ENCODE measurements around the gene UNC5C.

Gene UNC5C

GRCh38 chr4:95159384-95159783, 389.4 kb downstream of the UNC5C start:
- Histone ChIP-seq H3K4me1 (ENCODE audit: control insufficient read depth in 5 of 5, insufficient read depth in 5 of 5, low read length in 5 of 5) (peaks cover 0 to 8% (median 0%) of the 10 kb centered on the region in 5 donors), H3K27ac (ENCODE audit: low read depth, low read length) (no peak overlapping the region)

GRCh38 chr4:95158626-95159025, 390.1 kb downstream of the UNC5C start:
- H3K4me3 ChIP-seq (ENCODE audit: low read depth in 1 of 5, low read length in 5 of 5): no peak overlapping the region
- no peaks in the 10 kb centered on the region for H3K36me3 ChIP-seq (ENCODE audit: control insufficient read depth in 5 of 5, insufficient read depth in 5 of 5, low read length in 5 of 5)
- no peak overlapping the region for H3K9ac ChIP-seq (ENCODE audit: low read length in 5 of 5)
- H3K27me3 ChIP-seq (ENCODE audit: control insufficient read depth in 5 of 5, insufficient read depth in 4 of 5, low read length in 5 of 5): no peaks in the 10 kb centered on the region
- H3K4me1 ChIP-seq (ENCODE audit: control insufficient read depth in 5 of 5, insufficient read depth in 5 of 5, low read length in 5 of 5): peaks cover 0 to 8% (median 0%) of the 10 kb centered on the region in 5 donors
- H3K9me3 ChIP-seq (ENCODE audit: control insufficient read depth in 5 of 5, low read length in 5 of 5): no peaks in the 10 kb centered on the region
- no peak overlapping the region for H3K27ac ChIP-seq (ENCODE audit: low read depth, low read length)

More at GRCh38 chr4:95159384-95159783, 389.4 kb downstream of the UNC5C start:
- H3K4me3 ChIP-seq (ENCODE audit: low read depth in 1 of 5, low read length in 5 of 5): no peak overlapping the region
- no peaks in the 10 kb centered on the region for H3K9me3 ChIP-seq (ENCODE audit: control insufficient read depth in 5 of 5, low read length in 5 of 5)
- no peaks in the 10 kb centered on the region for H3K27me3 ChIP-seq (ENCODE audit: control insufficient read depth in 5 of 5, insufficient read depth in 4 of 5, low read length in 5 of 5)
- no peak overlapping the region for H3K9ac ChIP-seq (ENCODE audit: low read length in 5 of 5)
- no peaks in the 10 kb centered on the region for H3K36me3 ChIP-seq (ENCODE audit: control insufficient read depth in 5 of 5, insufficient read depth in 5 of 5, low read length in 5 of 5)

- Histone ChIP-seq H3K36me3 (ENCODE audit: control insufficient read depth in 5 of 5, insufficient read depth in 5 of 5, low read length in 5 of 5) (no peaks in the 10 kb centered on the region), H3K4me3 (ENCODE audit: low read depth in 1 of 5, low read length in 5 of 5) (no peak overlapping the region), H3K4me1 (ENCODE audit: control insufficient read depth in 5 of 5, insufficient read depth in 5 of 5, low read length in 5 of 5) (peaks cover 0 to 8% (median 0%) of the 10 kb centered on the region in 5 donors), H3K9ac (ENCODE audit: low read length in 5 of 5) (no peak overlapping the region), H3K27ac (ENCODE audit: low read depth, low read length) (no peak overlapping the region), H3K9me3 (ENCODE audit: control insufficient read depth in 5 of 5, low read length in 5 of 5) (no peaks in the 10 kb centered on the region), H3K27me3 (ENCODE audit: control insufficient read depth in 5 of 5, insufficient read depth in 4 of 5, low read length in 5 of 5) (no peaks in the 10 kb centered on the region)
Measured at GRCh38 chr4:95158045-95158444, 390.7 kb downstream of the UNC5C start.

GRCh38 chr4:95157596-95157995, 391.2 kb downstream of the UNC5C start:
- Histone ChIP-seq H3K27me3 (ENCODE audit: control insufficient read depth in 5 of 5, insufficient read depth in 4 of 5, low read length in 5 of 5) (no peaks in the 10 kb centered on the region), H3K9ac (ENCODE audit: low read length in 5 of 5) (no peak overlapping the region), H3K36me3 (ENCODE audit: control insufficient read depth in 5 of 5, insufficient read depth in 5 of 5, low read length in 5 of 5) (no peaks in the 10 kb centered on the region), H3K27ac (ENCODE audit: low read depth, low read length) (no peak overlapping the region), H3K4me3 (ENCODE audit: low read depth in 1 of 5, low read length in 5 of 5) (no peak overlapping the region), H3K4me1 (ENCODE audit: control insufficient read depth in 5 of 5, insufficient read depth in 5 of 5, low read length in 5 of 5) (peaks cover 0 to 8% (median 0%) of the 10 kb centered on the region in 5 donors), H3K9me3 (ENCODE audit: control insufficient read depth in 5 of 5, low read length in 5 of 5) (no peaks in the 10 kb centered on the region)

- Histone ChIP-seq H3K27me3 (ENCODE audit: control insufficient read depth in 5 of 5, insufficient read depth in 4 of 5, low read length in 5 of 5) (no peaks in the 10 kb centered on the region), H3K9me3 (ENCODE audit: control insufficient read depth in 5 of 5, low read length in 5 of 5) (no peaks in the 10 kb centered on the region), H3K4me3 (ENCODE audit: low read depth in 1 of 5, low read length in 5 of 5) (no peak overlapping the region), H3K9ac (ENCODE audit: low read length in 5 of 5) (no peak overlapping the region), H3K27ac (ENCODE audit: low read depth, low read length) (no peak overlapping the region), H3K36me3 (ENCODE audit: control insufficient read depth in 5 of 5, insufficient read depth in 5 of 5, low read length in 5 of 5) (no peaks in the 10 kb centered on the region), H3K4me1 (ENCODE audit: control insufficient read depth in 5 of 5, insufficient read depth in 5 of 5, low read length in 5 of 5) (peaks cover 0 to 8% (median 0%) of the 10 kb centered on the region in 5 donors)
Measured at GRCh38 chr4:95156452-95156765, 392.4 kb downstream of the UNC5C start.

- no peaks in the 10 kb centered on the region for H3K9me3 ChIP-seq (ENCODE audit: control insufficient read depth in 5 of 5, low read length in 5 of 5)
- no peak overlapping the region for H3K4me3 ChIP-seq (ENCODE audit: low read depth in 1 of 5, low read length in 5 of 5)
- no peaks in the 10 kb centered on the region for H3K36me3 ChIP-seq (ENCODE audit: control insufficient read depth in 5 of 5, insufficient read depth in 5 of 5, low read length in 5 of 5)
- H3K27ac ChIP-seq (ENCODE audit: low read depth, low read length): no peak overlapping the region
- H3K27me3 ChIP-seq (ENCODE audit: control insufficient read depth in 5 of 5, insufficient read depth in 4 of 5, low read length in 5 of 5): no peaks in the 10 kb centered on the region
- H3K4me1 ChIP-seq (ENCODE audit: control insufficient read depth in 5 of 5, insufficient read depth in 5 of 5, low read length in 5 of 5): peaks cover 0 to 8% (median 0%) of the 10 kb centered on the region in 5 donors
- no peak overlapping the region for H3K9ac ChIP-seq (ENCODE audit: low read length in 5 of 5)
Measured at GRCh38 chr4:95155759-95156451, 392.9 kb downstream of the UNC5C start.

GRCh38 chr4:95153182-95153581, 395.6 kb downstream of the UNC5C start:
- H3K27ac ChIP-seq (ENCODE audit: low read depth, low read length): no peak overlapping the region
- H3K4me1 ChIP-seq (ENCODE audit: control insufficient read depth in 5 of 5, insufficient read depth in 5 of 5, low read length in 5 of 5): peaks cover 0 to 8% (median 0%) of the 10 kb centered on the region in 5 donors
- no peaks in the 10 kb centered on the region for H3K36me3 ChIP-seq (ENCODE audit: control insufficient read depth in 5 of 5, insufficient read depth in 5 of 5, low read length in 5 of 5)
- no peak overlapping the region for H3K4me3 ChIP-seq (ENCODE audit: low read depth in 1 of 5, low read length in 5 of 5)
- no peak overlapping the region for H3K9ac ChIP-seq (ENCODE audit: low read length in 5 of 5)
- no peaks in the 10 kb centered on the region for H3K9me3 ChIP-seq (ENCODE audit: control insufficient read depth in 5 of 5, low read length in 5 of 5)
- no peaks in the 10 kb centered on the region for H3K27me3 ChIP-seq (ENCODE audit: control insufficient read depth in 5 of 5, insufficient read depth in 4 of 5, low read length in 5 of 5)

- Histone ChIP-seq H3K36me3 (ENCODE audit: control insufficient read depth in 5 of 5, insufficient read depth in 5 of 5, low read length in 5 of 5) (no peaks in the 10 kb centered on the region), H3K27ac (ENCODE audit: low read depth, low read length) (no peak overlapping the region), H3K9ac (ENCODE audit: low read length in 5 of 5) (no peak overlapping the region), H3K9me3 (ENCODE audit: control insufficient read depth in 5 of 5, low read length in 5 of 5) (no peaks in the 10 kb centered on the region), H3K4me3 (ENCODE audit: low read depth in 1 of 5, low read length in 5 of 5) (no peak overlapping the region), H3K4me1 (ENCODE audit: control insufficient read depth in 5 of 5, insufficient read depth in 5 of 5, low read length in 5 of 5) (peaks cover 0 to under 1% (median 0%) of the 10 kb centered on the region in 5 donors), H3K27me3 (ENCODE audit: control insufficient read depth in 5 of 5, insufficient read depth in 4 of 5, low read length in 5 of 5) (no peaks in the 10 kb centered on the region)
Measured at GRCh38 chr4:95151255-95151654, 397.5 kb downstream of the UNC5C start.

GRCh38 chr4:95142932-95143331, 405.8 kb downstream of the UNC5C start:
- Histone ChIP-seq H3K4me1 (ENCODE audit: control insufficient read depth in 5 of 5, insufficient read depth in 5 of 5, low read length in 5 of 5) (no peaks in the 10 kb centered on the region), H3K9me3 (ENCODE audit: control insufficient read depth in 5 of 5, low read length in 5 of 5) (no peaks in the 10 kb centered on the region), H3K4me3 (ENCODE audit: low read depth in 1 of 5, low read length in 5 of 5) (no peak overlapping the region), H3K9ac (ENCODE audit: low read length in 5 of 5) (no peak overlapping the region), H3K36me3 (ENCODE audit: control insufficient read depth in 5 of 5, insufficient read depth in 5 of 5, low read length in 5 of 5) (no peaks in the 10 kb centered on the region), H3K27ac (ENCODE audit: low read depth, low read length) (no peak overlapping the region), H3K27me3 (ENCODE audit: control insufficient read depth in 5 of 5, insufficient read depth in 4 of 5, low read length in 5 of 5) (peaks cover 0 to 5% (median 2%) of the 10 kb centered on the region in 5 donors)

- no peak overlapping the region for H3K9ac ChIP-seq (ENCODE audit: low read length in 5 of 5)
- no peaks in the 10 kb centered on the region for H3K36me3 ChIP-seq (ENCODE audit: control insufficient read depth in 5 of 5, insufficient read depth in 5 of 5, low read length in 5 of 5)
- peaks cover 0 to 5% (median 2%) of the 10 kb centered on the region in 5 donors for H3K27me3 ChIP-seq (ENCODE audit: control insufficient read depth in 5 of 5, insufficient read depth in 4 of 5, low read length in 5 of 5)
- H3K4me3 ChIP-seq (ENCODE audit: low read depth in 1 of 5, low read length in 5 of 5): no peak overlapping the region
- H3K9me3 ChIP-seq (ENCODE audit: control insufficient read depth in 5 of 5, low read length in 5 of 5): no peaks in the 10 kb centered on the region
- H3K4me1 ChIP-seq (ENCODE audit: control insufficient read depth in 5 of 5, insufficient read depth in 5 of 5, low read length in 5 of 5): no peaks in the 10 kb centered on the region
- H3K27ac ChIP-seq (ENCODE audit: low read depth, low read length): no peak overlapping the region
Measured at GRCh38 chr4:95141361-95141760, 407.4 kb downstream of the UNC5C start.

Measured in subcutaneous abdominal adipose tissue (tissue), 5 donors.